ENCODE results near the gene MSI2. TPM values are rescaled to one million over a fixed set of nuclear protein-coding genes. Genes with fewer than 3 reads are reported as not detected.

MSI2 gene
- total RNA-seq, 1 experiment from 2014 or later, result 174 TPM

GRCh38 chr17:57671667-57672632 is 415.6 kb downstream of the MSI2 start:
- H3K36me3 ChIP-seq (ENCODE audit: control insufficient read depth, insufficient read depth, low read length), result peaks cover 5% of the 10 kb centered on the region; the same call in 1 of the 2 replicates
- no peak overlapping the region for H3K27ac Mint-ChIP-seq (ENCODE audit: unreplicated experiment)
- no TSS peak for BruUV-seq (replicated peaks)

GRCh38 chr17:57672971-57673370 is 416.6 kb downstream of the MSI2 start:
- Mint-ChIP-seq H3K9me3 (ENCODE audit: unreplicated experiment) (no peaks in the 10 kb centered on the region), H3K4me3 (ENCODE audit: unreplicated experiment) (no peak overlapping the region), H3K36me3 (ENCODE audit: insufficient read depth, unreplicated experiment) (peaks cover 34% of the 10 kb centered on the region), H3K27me3 (ENCODE audit: insufficient read depth, unreplicated experiment) (no peaks in the 10 kb centered on the region), H3K27ac (ENCODE audit: unreplicated experiment) (no peak overlapping the region), H3K4me1 (ENCODE audit: low read depth, unreplicated experiment) (no peaks in the 10 kb centered on the region)
- no peaks in the 10 kb centered on the region for H3K9me3 ChIP-seq
- intact Hi-C loops (cut with micrococcal nuclease; ENCODE audit: unreplicated experiment), result loop anchor here (1.0 to 10.0 kb wide), 4 partner anchors 75 to 542 kb away; no protein-coding TSS in a partner anchor
- CTCF ChIA-PET, result interaction anchor here (1.5 to 1.9 kb wide), 2 partner anchors 75 to 429 kb away, joined by 11 to 25 read pairs; no protein-coding TSS in a partner anchor
- H3K4me1 ChIP-seq, result no peaks in the 10 kb centered on the region
- BruUV-seq (replicated peaks), result no TSS peak
- POLR2A ChIA-PET, result no interaction called here
- no peaks in the 10 kb centered on the region for H3K27me3 ChIP-seq (replicated peaks; ENCODE audit: control insufficient read depth, insufficient read depth, low read length)
- peaks cover 5% of the 10 kb centered on the region; the same call in 1 of the 2 replicates for H3K36me3 ChIP-seq (ENCODE audit: control insufficient read depth, insufficient read depth, low read length)
- no peak for TF ChIP-seq CTCF (IDR thresholded peaks at IDR 0.05; ENCODE audit: insufficient read depth in 1 of 2, low read depth in 1 of 2, low read length in 1 of 2, severe bottlenecking in 1 of 2, unreplicated experiment in 1 of 2)
- no peak for DNase-seq
- no peak overlapping the region for H3K4me3 ChIP-seq (ENCODE audit: low read depth, low read length)

More at GRCh38 chr17:57671667-57672632, 415.6 kb downstream of the MSI2 start:
- ChIA-PET POLR2A (no interaction called here), CTCF (interaction anchor here (0.6 to 1.9 kb wide), 24 partner anchors 8 to 1536 kb away, joined by 3 to 25 read pairs (median 4); no protein-coding TSS in a partner anchor)
- H3K4me3 Mint-ChIP-seq (ENCODE audit: unreplicated experiment), result no peak overlapping the region
- no peaks in the 10 kb centered on the region for H3K9me3 Mint-ChIP-seq (ENCODE audit: unreplicated experiment)
- H3K27me3 ChIP-seq (replicated peaks; ENCODE audit: control insufficient read depth, insufficient read depth, low read length), result no peaks in the 10 kb centered on the region
- H3K4me1 ChIP-seq, result no peaks in the 10 kb centered on the region
- TF ChIP-seq CTCF (IDR thresholded peaks at IDR 0.05; ENCODE audit: insufficient read depth in 1 of 2, low read depth in 1 of 2, low read length in 1 of 2, severe bottlenecking in 1 of 2, unreplicated experiment in 1 of 2), result peak; percentile 91 to 96
- H3K27me3 Mint-ChIP-seq (ENCODE audit: insufficient read depth, unreplicated experiment), result no peaks in the 10 kb centered on the region
- H3K9me3 ChIP-seq, result no peaks in the 10 kb centered on the region
- DNase-seq, result peak; percentile 75 to 82
- no peak overlapping the region for H3K4me3 ChIP-seq (ENCODE audit: low read depth, low read length)
- intact Hi-C loops (cut with micrococcal nuclease; ENCODE audit: unreplicated experiment), result loop anchor here (1.0 to 10.0 kb wide), 4 partner anchors 74 to 541 kb away; no protein-coding TSS in a partner anchor
- H3K4me1 Mint-ChIP-seq (ENCODE audit: low read depth, unreplicated experiment), result no peaks in the 10 kb centered on the region
- H3K36me3 Mint-ChIP-seq (ENCODE audit: insufficient read depth, unreplicated experiment), result peaks cover 40% of the 10 kb centered on the region

- TF ChIP-seq CTCF (IDR thresholded peaks at IDR 0.05; ENCODE audit: insufficient read depth in 1 of 2, low read depth in 1 of 2, low read length in 1 of 2, severe bottlenecking in 1 of 2, unreplicated experiment in 1 of 2), result no peak
- Mint-ChIP-seq H3K36me3 (ENCODE audit: insufficient read depth, unreplicated experiment) (peaks cover 34% of the 10 kb centered on the region), H3K4me1 (ENCODE audit: low read depth, unreplicated experiment) (no peaks in the 10 kb centered on the region), H3K4me3 (ENCODE audit: unreplicated experiment) (no peak overlapping the region), H3K9me3 (ENCODE audit: unreplicated experiment) (no peaks in the 10 kb centered on the region), H3K27me3 (ENCODE audit: insufficient read depth, unreplicated experiment) (no peaks in the 10 kb centered on the region), H3K27ac (ENCODE audit: unreplicated experiment) (no peak overlapping the region)
- Histone ChIP-seq H3K4me3 (ENCODE audit: low read depth, low read length) (no peak overlapping the region), H3K4me1 (no peaks in the 10 kb centered on the region), H3K27me3 (replicated peaks; ENCODE audit: control insufficient read depth, insufficient read depth, low read length) (no peaks in the 10 kb centered on the region), H3K9me3 (no peaks in the 10 kb centered on the region), H3K36me3 (ENCODE audit: control insufficient read depth, insufficient read depth, low read length) (peaks cover 5% of the 10 kb centered on the region; the same call in 1 of the 2 replicates)
- no peak for DNase-seq
- no TSS peak for BruUV-seq (replicated peaks)
- CTCF ChIA-PET, result interaction anchor here (0.6 to 1.8 kb wide), 3 partner anchors 9 to 569 kb away, joined by 3 to 4 read pairs (median 4); no protein-coding TSS in a partner anchor
- intact Hi-C loops (cut with micrococcal nuclease; ENCODE audit: unreplicated experiment), result loop anchor here (10.0 kb wide), 1 partner anchor 440 kb away; no protein-coding TSS in a partner anchor
- POLR2A ChIA-PET, result no interaction called here
These were observed 418.6 kb downstream of the MSI2 start for GRCh38 chr17:57674894-57675293.
